HEK293T (cell line): ENCODE measurements around the gene CAPN12.

Source experiments
- CTCF ChIA-PET: fragments of 350-600 bp; formaldehyde crosslinking; extraction: SDS; loops from one replicate; lab custom pipeline; 2021; ENCODE audit warnings: antibody characterized with exemption, inconsistent platforms; lab: Yijun Ruan, JAX
- POLR2A ChIA-PET: fragments of 350-600 bp; formaldehyde crosslinking; extraction: SDS; loops from one replicate; lab custom pipeline; 2020; ENCODE audit warnings: antibody characterized with exemption, inconsistent platforms; lab: Yijun Ruan, JAX
- DNase-seq: peaks from one replicate; pipeline ENCODE4 v3.0.0; 2012; ENCODE audit warnings: mixed read lengths; ENCODE audit errors: extremely low spot score
- ARNT ChIP-seq: fragments of 450-650 bp; IDR thresholded peaks from 2 replicates; pipeline ENCODE4 v1.6.1; 2017; ENCODE audit warnings: mild to moderate bottlenecking
- BHLHE40 ChIP-seq: fragments of 450-650 bp; IDR thresholded peaks from 2 replicates; pipeline ENCODE4 v1.6.1; 2016; ENCODE audit warnings: mild to moderate bottlenecking, moderate library complexity, borderline replicate concordance
- CTBP1 ChIP-seq: fragments of 450-650 bp; IDR thresholded peaks from 2 replicates; pipeline ENCODE4 v1.6.1; 2016; ENCODE audit warnings: borderline replicate concordance
- ELF4 ChIP-seq: fragments of 450-650 bp; IDR thresholded peaks from 2 replicates; pipeline ENCODE4 v1.6.1; 2017; ENCODE audit warnings: antibody characterized with exemption
- FOXA1 ChIP-seq: fragments of 450-650 bp; IDR thresholded peaks from 2 replicates; pipeline ENCODE4 v1.6.1; 2016; ENCODE audit warnings: mild to moderate bottlenecking
- FOXK2 ChIP-seq: fragments of 450-650 bp; IDR thresholded peaks from 2 replicates; pipeline ENCODE4 v1.6.1; 2016; ENCODE audit warnings: mild to moderate bottlenecking
- FOXM1 ChIP-seq: fragments of 450-650 bp; IDR thresholded peaks from 2 replicates; pipeline ENCODE4 v1.6.1; 2017; ENCODE audit warnings: mild to moderate bottlenecking, borderline replicate concordance
- HDGF ChIP-seq: fragments of 450-650 bp; IDR thresholded peaks from 2 replicates; pipeline ENCODE4 v1.6.1; 2017; ENCODE audit warnings: antibody characterized with exemption, borderline replicate concordance
- L3MBTL2 ChIP-seq: fragments of 450-650 bp; conservative IDR thresholded peaks from 2 replicates; pipeline ENCODE4 v1.6.1; 2016; ENCODE audit warnings: mild to moderate bottlenecking
- LEF1 ChIP-seq: fragments of 450-650 bp; IDR thresholded peaks from 2 replicates; pipeline ENCODE4 v1.6.1; 2017; ENCODE audit warnings: mild to moderate bottlenecking, borderline replicate concordance
- NFRKB ChIP-seq: fragments of 450-650 bp; IDR thresholded peaks from 2 replicates; pipeline ENCODE4 v1.6.1; 2016; ENCODE audit warnings: mild to moderate bottlenecking, moderate library complexity
- PKNOX1 ChIP-seq: fragments of 450-650 bp; IDR thresholded peaks from 2 replicates; pipeline ENCODE4 v1.6.1; 2016
- SP1 ChIP-seq: fragments of 450-650 bp; IDR thresholded peaks from 2 replicates; pipeline ENCODE4 v1.6.1; 2017
- SUZ12 ChIP-seq: fragments of 450-650 bp; IDR thresholded peaks from 2 replicates; pipeline ENCODE4 v1.6.1; 2016; ENCODE audit warnings: mild to moderate bottlenecking
- TARDBP ChIP-seq: fragments of 450-650 bp; IDR thresholded peaks from 2 replicates; pipeline ENCODE4 v1.6.1; 2016
- ZNF384 ChIP-seq: fragments of 450-650 bp; IDR thresholded peaks from 2 replicates; pipeline ENCODE4 v1.6.1; 2016

Gene CAPN12

GRCh38 chr19:38728752-38729541, 15.3 kb downstream of the CAPN12 start:
- TF ChIP-seq FOXM1 (no peak), FOXK2 (no peak), BHLHE40 (no peak), SP1 (no peak), ELF4 (no peak), SUZ12 (no peak), FOXA1 (no peak), ARNT (no peak), LEF1 (no peak), CTBP1 (no peak), HDGF (no peak), TARDBP (no peak), NFRKB (no peak), L3MBTL2 (no peak)
- POLR2A ChIA-PET = no interaction called here
- DNase-seq = no peak
- CTCF ChIA-PET = interaction anchor here (1.1 kb wide), 1 partner anchor 323 kb away, joined by 3 read pairs; no protein-coding TSS in a partner anchor

- POLR2A ChIA-PET = interaction anchor here (1.2 kb wide), 1 partner anchor 80 kb away, joined by 3 read pairs; the partner anchor contains the start of gene ACTN4
- DNase-seq = no peak
- TF ChIP-seq CTBP1 = no peak
- no peak for TF ChIP-seq L3MBTL2
- CTCF ChIA-PET = no interaction called here
Measured at GRCh38 chr19:38727868-38728660, 16.2 kb downstream of the CAPN12 start.

GRCh38 chr19:38727306-38727867, 16.9 kb downstream of the CAPN12 start:
- POLR2A ChIA-PET = interaction anchor here (1.2 kb wide), 1 partner anchor 80 kb away, joined by 3 read pairs; the partner anchor contains the start of gene ACTN4
- CTCF ChIA-PET = no interaction called here
- no peak for DNase-seq
- no peak for TF ChIP-seq ELF4
- TF ChIP-seq BHLHE40 = no peak
- no peak for TF ChIP-seq FOXK2
- TF ChIP-seq ARNT = no peak
- TF ChIP-seq HDGF = no peak
- TF ChIP-seq SP1 = no peak
- TF ChIP-seq FOXM1 = no peak
- no peak for TF ChIP-seq CTBP1
- no peak for TF ChIP-seq ZNF384
- no peak for TF ChIP-seq FOXA1
- no peak for TF ChIP-seq LEF1
- no peak for TF ChIP-seq PKNOX1
- no peak for TF ChIP-seq L3MBTL2
- TF ChIP-seq TARDBP = no peak

GRCh38 chr19:38726761-38727301, 17.4 kb downstream of the CAPN12 start:
- DNase-seq = no peak
- TF ChIP-seq L3MBTL2 (no peak), ELF4 (no peak), LEF1 (no peak)
- POLR2A ChIA-PET = interaction anchor here (0.8 kb wide), 1 partner anchor 204 kb away, joined by 3 read pairs; the partner anchor contains the start of genes MRPS12 and SARS2
- CTCF ChIA-PET = no interaction called here

GRCh38 chr19:38726284-38726673, 18.0 kb downstream of the CAPN12 start:
- DNase-seq = no peak
- CTCF ChIA-PET = interaction anchor here (0.7 kb wide), 1 partner anchor 359 kb away, joined by 4 read pairs; no protein-coding TSS in a partner anchor
- TF ChIP-seq FOXA1 (no peak), TARDBP (no peak), HDGF (no peak), ELF4 (no peak), SP1 (no peak), FOXM1 (no peak), ZNF384 (no peak), ARNT (no peak), PKNOX1 (no peak), SUZ12 (no peak), CTBP1 (no peak)
- POLR2A ChIA-PET = interaction anchor here (0.8 kb wide), 1 partner anchor 205 kb away, joined by 3 read pairs; the partner anchor contains the start of genes MRPS12 and SARS2
